IPS DF 4.7 (cell line): ENCODE measurements around the gene TSNAX.

Source experiments
- DNase-seq: peaks from one replicate; pipeline ENCODE4 v3.0.0-alpha.2; 2013; ENCODE audit warnings: low spot score; ENCODE audit errors: extremely low read depth

The TSNAX gene

GRCh38 chr1:231600458-231600976, 72.0 kb downstream of the TSNAX start:
- no peak for DNase-seq

GRCh38 chr1:231601824-231602672, 73.6 kb downstream of the TSNAX start:
- DNase-seq, result no peak

GRCh38 chr1:231602673-231602984, 74.2 kb downstream of the TSNAX start:
- DNase-seq, result no peak

GRCh38 chr1:231603598-231604275, 75.3 kb downstream of the TSNAX start:
- DNase-seq, result no peak

GRCh38 chr1:231604276-231604621, 75.8 kb downstream of the TSNAX start:
- DNase-seq, result no peak

GRCh38 chr1:231605149-231606100, 77.0 kb downstream of the TSNAX start:
- DNase-seq, result no peak

- DNase-seq, result no peak
These were observed 78.2 kb downstream of the TSNAX start for GRCh38 chr1:231606712-231607111.

- no peak for DNase-seq
These were observed 81.9 kb downstream of the TSNAX start for GRCh38 chr1:231610388-231610787.

GRCh38 chr1:231611111-231611510, 82.6 kb downstream of the TSNAX start:
- DNase-seq, result no peak

GRCh38 chr1:231611851-231612250, 83.4 kb downstream of the TSNAX start:
- DNase-seq, result no peak

GRCh38 chr1:231612393-231613089, 84.1 kb downstream of the TSNAX start:
- no peak for DNase-seq

GRCh38 chr1:231613419-231614349, 85.2 kb downstream of the TSNAX start:
- no peak for DNase-seq
